Midbrain (tissue), 1 donor: ENCODE results near the gene NUP210L.
A peak's percentile ranks its signal among the peaks of the same experiment; 100 is the strongest.
"Not testable (repeated sequence)": the region's sequence is repeated elsewhere in the genome, so short reads cannot be mapped to it uniquely, and the experiment has no call there.

Experiments used
- DNase-seq: peaks from one replicate; lab custom pipeline; 2025; lab: John Stamatoyannopoulos, UW

The NUP210L gene

GRCh38 chr1:153991806-153992205 is 163.1 kb downstream of the NUP210L start:
- no peak for DNase-seq

- no peak for DNase-seq
Observed at GRCh38 chr1:153991151-153991630, 163.7 kb downstream of the NUP210L start.

- DNase-seq, result peak; percentile 98
Observed at GRCh38 chr1:153990468-153991150, 164.3 kb downstream of the NUP210L start, which contains the start of gene RPS27. TSS of gene RPS27 (plus strand) at chr1:153990762. CDS start at chr1:153990797, 35 bp downstream.

GRCh38 chr1:153987621-153988020 is 167.3 kb downstream of the NUP210L start:
- DNase-seq, result no peak

- peak; percentile 65 for DNase-seq
Observed at GRCh38 chr1:153985941-153986761, 168.7 kb downstream of the NUP210L start, which contains the start of gene RAB13. TSS of gene RAB13 (minus strand) at chr1:153986339. CDS start at chr1:153986236, 103 bp downstream.

GRCh38 chr1:153985341-153985912 is 169.4 kb downstream of the NUP210L start:
- no peak for DNase-seq

- no peak for DNase-seq
Observed at GRCh38 chr1:153984123-153984894, 170.6 kb downstream of the NUP210L start.

- DNase-seq, result not testable (repeated sequence)
Observed at GRCh38 chr1:153981735-153982134, 173.1 kb downstream of the NUP210L start.

GRCh38 chr1:153979091-153979490 is 175.8 kb downstream of the NUP210L start:
- DNase-seq, result not testable (repeated sequence)

- DNase-seq, result peak; percentile 24
Observed at GRCh38 chr1:153978274-153978909, 176.5 kb downstream of the NUP210L start.

GRCh38 chr1:153977250-153978240 is 177.3 kb downstream of the NUP210L start, which contains the start of gene JTB:
TSS of gene JTB (minus strand) at chr1:153977674. CDS start at chr1:153977252, 422 bp downstream.
- peak; percentile 86 for DNase-seq

- no peak for DNase-seq
Observed at GRCh38 chr1:153976819-153977249, 178.0 kb downstream of the NUP210L start.

- no peak for DNase-seq
Observed at GRCh38 chr1:153973525-153973924, 181.3 kb downstream of the NUP210L start.

GRCh38 chr1:153973071-153973470 is 181.8 kb downstream of the NUP210L start:
- no peak for DNase-seq

GRCh38 chr1:153970346-153970745 is 184.5 kb downstream of the NUP210L start:
- DNase-seq, result no peak

- no peak for DNase-seq
Observed at GRCh38 chr1:153968972-153969371, 185.9 kb downstream of the NUP210L start.

GRCh38 chr1:153968408-153968807 is 186.5 kb downstream of the NUP210L start:
- no peak for DNase-seq

- no peak for DNase-seq
Observed at GRCh38 chr1:153968000-153968363, 186.9 kb downstream of the NUP210L start.

- peak; percentile 97 for DNase-seq
Observed at GRCh38 chr1:153967107-153967999, 187.5 kb downstream of the NUP210L start, which contains the start of gene CREB3L4. TSS of gene CREB3L4 (plus strand) at chr1:153967902. CDS start at chr1:153968526, 624 bp downstream.
